Measurements from ENCODE around the gene GARNL3. TPM values are rescaled to one million over a fixed set of nuclear protein-coding genes. Genes with fewer than 3 reads are reported as not detected.
A peak's percentile ranks its signal among the peaks of the same experiment; 100 is the strongest.

Gene GARNL3
- polyA plus RNA-seq, 1 donor from 2014 or later = 20.0 TPM

GRCh38 chr9:127244609-127245601 lies 19.7 kb upstream of the GARNL3 start:
- peak overlapping the region; percentile 75 for H3K4me3 ChIP-seq (ENCODE audit: low read length)
- H3F3A ChIP-seq (ENCODE audit: insufficient read depth, low read length, poor library complexity, severe bottlenecking) = no peaks in the 10 kb centered on the region
- no peak overlapping the region for H3K27ac ChIP-seq (ENCODE audit: low read length)
- H3K9ac ChIP-seq (ENCODE audit: low read length) = peak overlapping the region; percentile 54
- no peaks in the 10 kb centered on the region for H3K9me2 ChIP-seq (ENCODE audit: insufficient read depth, low read length)
- H3K36me3 ChIP-seq (ENCODE audit: insufficient read depth, low read length) = no peaks in the 10 kb centered on the region
- H3K27me3 ChIP-seq (ENCODE audit: insufficient read depth, low read depth, low read length) = no peaks in the 10 kb centered on the region
- H3K9me3 ChIP-seq (ENCODE audit: low read length) = no peaks in the 10 kb centered on the region
- no peak for TF ChIP-seq EP300 (conservative IDR thresholded peaks at IDR 0.05; ENCODE audit: poor library complexity, severe bottlenecking)
- no peak for TF ChIP-seq POLR2AphosphoS5 (IDR thresholded peaks at IDR 0.05)
- TF ChIP-seq REST (IDR thresholded peaks at IDR 0.05; ENCODE audit: borderline replicate concordance) = no peak
- TF ChIP-seq RAD21 (conservative IDR thresholded peaks at IDR 0.05) = peak; percentile 38
- TF ChIP-seq MXI1 (conservative IDR thresholded peaks at IDR 0.05; ENCODE audit: poor library complexity, severe bottlenecking) = peak; percentile 88
- TF ChIP-seq TAF1 (IDR thresholded peaks at IDR 0.05; ENCODE audit: low read depth) = no peak
- no peak for TF ChIP-seq CTCF (IDR thresholded peaks at IDR 0.05; ENCODE audit: poor library complexity, severe bottlenecking)
- TF ChIP-seq SMC3 (conservative IDR thresholded peaks at IDR 0.05; ENCODE audit: poor library complexity) = peak; percentile 43
- TF ChIP-seq EZH2 (IDR thresholded peaks at IDR 0.05; ENCODE audit: borderline replicate concordance, insufficient read depth, low read length, poor library complexity, severe bottlenecking) = no peak
- no peaks in the 10 kb centered on the region for H3K79me2 ChIP-seq (replicated peaks; ENCODE audit: insufficient read depth, low read length)
- no peaks in the 10 kb centered on the region for H4K20me1 ChIP-seq (ENCODE audit: insufficient read depth)
- peak overlapping the region; percentile 19 for H2AFZ ChIP-seq (ENCODE audit: low read depth, low read length)
- H3K4me2 ChIP-seq (ENCODE audit: low read length) = peak overlapping the region; percentile 72

DNA sequence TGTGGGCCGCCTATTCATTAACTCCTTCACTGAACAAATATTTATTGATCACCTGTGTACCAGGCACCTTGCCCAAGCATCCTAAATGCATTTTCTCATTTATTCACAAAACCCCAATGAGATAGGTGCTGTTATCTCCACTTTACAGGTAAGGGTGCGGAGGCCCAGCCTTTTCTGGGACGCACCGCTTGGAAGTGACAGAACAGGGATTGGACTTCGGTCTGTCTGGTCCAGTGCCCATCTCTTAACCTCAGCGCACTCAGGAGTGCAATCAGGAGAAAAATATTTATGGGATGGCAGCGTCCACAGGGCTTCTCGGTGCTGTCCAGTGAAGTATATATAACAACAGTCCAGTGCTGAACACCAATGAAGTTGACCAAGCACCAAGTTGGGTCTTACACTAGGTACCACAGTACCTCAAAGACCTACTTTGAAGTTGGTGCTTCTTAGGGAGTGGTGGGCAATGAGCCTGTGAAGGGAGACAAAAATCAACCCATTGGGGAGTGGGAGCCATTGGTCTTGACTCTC lies 18.9 kb upstream of the GARNL3 start:
- Histone ChIP-seq H3K79me2 (replicated peaks; ENCODE audit: insufficient read depth, low read length) (no peaks in the 10 kb centered on the region), H2AFZ (ENCODE audit: low read depth, low read length) (peak overlapping the region; percentile 19), H3K9ac (ENCODE audit: low read length) (peak overlapping the region; percentile 54), H3K27ac (ENCODE audit: low read length) (no peak overlapping the region), H3K27me3 (ENCODE audit: insufficient read depth, low read depth, low read length) (no peaks in the 10 kb centered on the region), H4K20me1 (ENCODE audit: insufficient read depth) (no peaks in the 10 kb centered on the region), H3K9me2 (ENCODE audit: insufficient read depth, low read length) (no peaks in the 10 kb centered on the region), H3K4me2 (ENCODE audit: low read length) (peak overlapping the region; percentile 64), H3K36me3 (ENCODE audit: insufficient read depth, low read length) (no peaks in the 10 kb centered on the region), H3K9me3 (ENCODE audit: low read length) (no peaks in the 10 kb centered on the region), H3K4me3 (ENCODE audit: low read length) (peak overlapping the region; percentile 75), H3F3A (ENCODE audit: insufficient read depth, low read length, poor library complexity, severe bottlenecking) (no peaks in the 10 kb centered on the region)
- no peak for TF ChIP-seq REST (IDR thresholded peaks at IDR 0.05; ENCODE audit: borderline replicate concordance)
- no peak for TF ChIP-seq RAD21 (conservative IDR thresholded peaks at IDR 0.05)
- TF ChIP-seq POLR2AphosphoS5 (IDR thresholded peaks at IDR 0.05) = no peak
- no peak for TF ChIP-seq EZH2 (IDR thresholded peaks at IDR 0.05; ENCODE audit: borderline replicate concordance, insufficient read depth, low read length, poor library complexity, severe bottlenecking)
- TF ChIP-seq CTCF (IDR thresholded peaks at IDR 0.05; ENCODE audit: poor library complexity, severe bottlenecking) = no peak
- no peak for TF ChIP-seq EP300 (conservative IDR thresholded peaks at IDR 0.05; ENCODE audit: poor library complexity, severe bottlenecking)
- TF ChIP-seq TAF1 (IDR thresholded peaks at IDR 0.05; ENCODE audit: low read depth) = no peak
- no peak for TF ChIP-seq MXI1 (conservative IDR thresholded peaks at IDR 0.05; ENCODE audit: poor library complexity, severe bottlenecking)
- no peak for TF ChIP-seq SMC3 (conservative IDR thresholded peaks at IDR 0.05; ENCODE audit: poor library complexity)

Data from neural cell (in vitro differentiated cells).